ENCODE data around the gene C4orf50. TPM values are rescaled to one million over a fixed set of nuclear protein-coding genes. Genes with fewer than 3 reads are reported as not detected.

The C4orf50 gene
- total RNA-seq, 1 donor from 2014 or later, result 0.16 TPM

DNA sequence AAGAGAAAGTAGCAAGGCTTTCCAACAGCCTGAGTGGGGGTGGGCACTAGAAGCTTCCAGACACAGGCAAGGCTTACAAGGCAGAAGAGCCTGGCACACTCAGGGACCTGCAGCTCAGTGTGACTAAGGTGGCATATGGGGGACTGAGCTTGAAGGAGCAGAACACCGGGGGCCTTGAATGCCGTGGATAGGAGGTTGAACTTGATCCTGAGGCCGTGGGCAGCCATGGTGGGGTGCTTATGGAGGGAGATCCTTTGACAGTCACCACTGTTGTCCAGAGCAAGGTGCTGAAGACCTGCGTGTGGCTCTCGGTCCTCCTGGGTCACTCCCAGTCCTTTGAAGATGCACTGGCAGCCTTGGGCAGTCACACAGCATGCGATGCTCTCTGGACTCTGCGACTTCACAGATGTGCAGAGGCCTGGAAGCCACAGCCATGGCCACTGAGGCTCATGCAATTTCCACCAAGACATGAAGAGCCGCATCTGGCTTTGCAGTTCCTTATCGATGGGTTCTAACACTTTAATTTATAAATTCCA is 18.3 kb downstream of the C4orf50 start:
- no peak overlapping the region for H3K9ac ChIP-seq (ENCODE audit: low read length)
- no peak for DNase-seq (ENCODE audit: low read depth)
- H3K4me1 Mint-ChIP-seq (ENCODE audit: low read depth, unreplicated experiment), result no peaks in the 10 kb centered on the region
- H3K4me1 ChIP-seq (ENCODE audit: insufficient read depth, low read length), result no peaks in the 10 kb centered on the region
- no peaks in the 10 kb centered on the region for H3K36me3 Mint-ChIP-seq (ENCODE audit: low read depth, unreplicated experiment)
- H3K27ac Mint-ChIP-seq (ENCODE audit: unreplicated experiment), result no peak overlapping the region
- no peaks in the 10 kb centered on the region for H4K20me1 ChIP-seq (ENCODE audit: insufficient read depth, low read length)
- no peak overlapping the region for H3K27ac ChIP-seq (ENCODE audit: low read depth, low read length)
- H3K4me3 Mint-ChIP-seq (ENCODE audit: unreplicated experiment), result no peak overlapping the region
- no peaks in the 10 kb centered on the region for H3K9me3 Mint-ChIP-seq (ENCODE audit: unreplicated experiment)
- TF ChIP-seq EZH2 (IDR thresholded peaks at IDR 0.05; ENCODE audit: insufficient read depth, low read length), result no peak
- TF ChIP-seq, protein P1, sequence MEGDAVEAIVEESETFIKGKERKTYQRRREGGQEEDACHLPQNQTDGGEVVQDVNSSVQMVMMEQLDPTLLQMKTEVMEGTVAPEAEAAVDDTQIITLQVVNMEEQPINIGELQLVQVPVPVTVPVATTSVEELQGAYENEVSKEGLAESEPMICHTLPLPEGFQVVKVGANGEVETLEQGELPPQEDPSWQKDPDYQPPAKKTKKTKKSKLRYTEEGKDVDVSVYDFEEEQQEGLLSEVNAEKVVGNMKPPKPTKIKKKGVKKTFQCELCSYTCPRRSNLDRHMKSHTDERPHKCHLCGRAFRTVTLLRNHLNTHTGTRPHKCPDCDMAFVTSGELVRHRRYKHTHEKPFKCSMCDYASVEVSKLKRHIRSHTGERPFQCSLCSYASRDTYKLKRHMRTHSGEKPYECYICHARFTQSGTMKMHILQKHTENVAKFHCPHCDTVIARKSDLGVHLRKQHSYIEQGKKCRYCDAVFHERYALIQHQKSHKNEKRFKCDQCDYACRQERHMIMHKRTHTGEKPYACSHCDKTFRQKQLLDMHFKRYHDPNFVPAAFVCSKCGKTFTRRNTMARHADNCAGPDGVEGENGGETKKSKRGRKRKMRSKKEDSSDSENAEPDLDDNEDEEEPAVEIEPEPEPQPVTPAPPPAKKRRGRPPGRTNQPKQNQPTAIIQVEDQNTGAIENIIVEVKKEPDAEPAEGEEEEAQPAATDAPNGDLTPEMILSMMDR (IDR thresholded peaks at IDR 0.05; ENCODE audit: insufficient read depth, low read depth, low read length), result no peak
- H2AFZ ChIP-seq (ENCODE audit: low read depth, low read length), result no peak overlapping the region
- H3K4me3 ChIP-seq (ENCODE audit: insufficient read depth, low read depth, low read length), result no peak overlapping the region
- H3K9me3 ChIP-seq (ENCODE audit: insufficient read depth, low read depth, low read length), result peaks cover 2% of the 10 kb centered on the region
- no peaks in the 10 kb centered on the region for H3K36me3 ChIP-seq (ENCODE audit: insufficient read depth, low read length)
- no peak for FAIRE-seq
- no peaks in the 10 kb centered on the region for H3K27me3 ChIP-seq (ENCODE audit: insufficient read depth, low read length)
- peaks cover 59% of the 10 kb centered on the region for H3K27me3 Mint-ChIP-seq (ENCODE audit: low read depth, unreplicated experiment)
- H3K4me2 ChIP-seq (ENCODE audit: low read length), result no peak overlapping the region
- no peaks in the 10 kb centered on the region for H3K79me2 ChIP-seq (ENCODE audit: insufficient read depth, low read length)

DNA sequence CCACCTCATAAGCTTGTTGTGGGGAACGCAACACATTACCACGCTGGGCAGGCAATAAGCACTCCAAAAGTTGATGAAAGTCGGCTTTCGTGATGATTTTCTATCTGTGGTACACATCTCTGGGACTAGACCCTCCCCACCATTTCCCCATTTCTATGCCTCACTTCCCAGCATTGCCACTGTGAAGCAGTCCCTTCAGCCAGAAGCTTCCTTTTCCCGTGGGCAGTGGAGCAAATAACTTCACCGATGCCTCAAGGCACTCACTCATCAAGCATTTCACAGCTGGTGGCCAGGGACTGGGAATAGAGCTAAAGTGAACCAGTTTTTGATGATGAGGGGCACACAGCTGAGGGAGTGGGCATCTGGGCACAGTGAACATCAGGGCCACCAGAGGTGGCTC is 18.9 kb downstream of the C4orf50 start:
- TF ChIP-seq EZH2 (IDR thresholded peaks at IDR 0.05; ENCODE audit: insufficient read depth, low read length), result no peak
- TF ChIP-seq, protein P1 (IDR thresholded peaks at IDR 0.05; ENCODE audit: insufficient read depth, low read depth, low read length), result no peak
- Histone ChIP-seq H3K27me3 (ENCODE audit: insufficient read depth, low read length) (no peaks in the 10 kb centered on the region), H3K36me3 (ENCODE audit: insufficient read depth, low read length) (no peaks in the 10 kb centered on the region), H4K20me1 (ENCODE audit: insufficient read depth, low read length) (no peaks in the 10 kb centered on the region), H3K4me1 (ENCODE audit: insufficient read depth, low read length) (no peaks in the 10 kb centered on the region), H3K27ac (ENCODE audit: low read depth, low read length) (no peak overlapping the region), H3K9ac (ENCODE audit: low read length) (no peak overlapping the region), H3K9me3 (ENCODE audit: insufficient read depth, low read depth, low read length) (no peaks in the 10 kb centered on the region), H3K4me2 (ENCODE audit: low read length) (no peak overlapping the region), H2AFZ (ENCODE audit: low read depth, low read length) (no peak overlapping the region), H3K4me3 (ENCODE audit: insufficient read depth, low read depth, low read length) (no peak overlapping the region), H3K79me2 (ENCODE audit: insufficient read depth, low read length) (no peaks in the 10 kb centered on the region)
- H3K36me3 Mint-ChIP-seq (ENCODE audit: low read depth, unreplicated experiment), result no peaks in the 10 kb centered on the region
- FAIRE-seq, result no peak
- H3K27ac Mint-ChIP-seq (ENCODE audit: unreplicated experiment), result no peak overlapping the region
- H3K9me3 Mint-ChIP-seq (ENCODE audit: unreplicated experiment), result no peaks in the 10 kb centered on the region
- H3K4me1 Mint-ChIP-seq (ENCODE audit: low read depth, unreplicated experiment), result no peaks in the 10 kb centered on the region
- H3K27me3 Mint-ChIP-seq (ENCODE audit: low read depth, unreplicated experiment), result peaks cover 63% of the 10 kb centered on the region
- H3K4me3 Mint-ChIP-seq (ENCODE audit: unreplicated experiment), result no peak overlapping the region
- DNase-seq (ENCODE audit: low read depth), result no peak

DNA sequence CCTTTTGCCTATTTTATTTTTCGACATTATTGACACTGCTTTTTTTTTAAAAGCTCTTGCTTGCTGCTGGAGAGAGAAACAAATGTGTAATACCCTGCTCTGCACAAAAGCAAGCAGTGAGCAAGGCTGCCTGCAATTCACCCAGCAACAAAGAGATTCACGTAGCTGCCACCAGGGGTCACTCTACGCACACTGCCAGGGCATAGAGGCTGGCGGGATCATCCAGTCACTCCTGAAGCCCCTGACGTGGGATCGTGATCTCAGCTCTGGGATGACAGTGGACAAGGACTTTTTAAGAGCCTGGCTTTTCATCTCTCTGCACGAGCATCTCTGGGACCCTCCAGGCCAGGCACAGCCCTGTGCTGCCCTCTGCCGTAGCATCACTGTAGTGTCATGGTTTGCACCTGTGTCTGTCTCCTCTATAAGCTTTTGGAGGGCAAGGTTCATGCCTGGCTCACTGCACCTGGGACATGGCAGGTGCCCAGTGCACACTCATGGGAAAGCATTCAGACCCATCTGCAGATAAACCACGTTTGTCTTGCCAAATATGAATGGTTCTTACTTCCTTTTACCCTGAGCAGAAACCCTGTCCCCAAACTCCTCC is 19.8 kb downstream of the C4orf50 start:
- no peaks in the 10 kb centered on the region for H3K9me3 Mint-ChIP-seq (ENCODE audit: unreplicated experiment)
- H3K4me1 Mint-ChIP-seq (ENCODE audit: low read depth, unreplicated experiment), result no peaks in the 10 kb centered on the region
- H2AFZ ChIP-seq (ENCODE audit: low read depth, low read length), result no peak overlapping the region
- H3K36me3 ChIP-seq (ENCODE audit: insufficient read depth, low read length), result no peaks in the 10 kb centered on the region
- H3K36me3 Mint-ChIP-seq (ENCODE audit: low read depth, unreplicated experiment), result no peaks in the 10 kb centered on the region
- H3K4me2 ChIP-seq (ENCODE audit: low read length), result no peak overlapping the region
- no peaks in the 10 kb centered on the region for H3K9me3 ChIP-seq (ENCODE audit: insufficient read depth, low read depth, low read length)
- no peaks in the 10 kb centered on the region for H3K4me1 ChIP-seq (ENCODE audit: insufficient read depth, low read length)
- H3K4me3 ChIP-seq (ENCODE audit: insufficient read depth, low read depth, low read length), result no peak overlapping the region
- H3K27ac Mint-ChIP-seq (ENCODE audit: unreplicated experiment), result no peak overlapping the region
- DNase-seq (ENCODE audit: low read depth), result peak; percentile 20
- no peak overlapping the region for H3K9ac ChIP-seq (ENCODE audit: low read length)
- no peak for TF ChIP-seq EZH2 (IDR thresholded peaks at IDR 0.05; ENCODE audit: insufficient read depth, low read length)
- TF ChIP-seq, protein P1 (IDR thresholded peaks at IDR 0.05; ENCODE audit: insufficient read depth, low read depth, low read length), result peak; percentile 91
- no peak overlapping the region for H3K27ac ChIP-seq (ENCODE audit: low read depth, low read length)
- no peak overlapping the region for H3K4me3 Mint-ChIP-seq (ENCODE audit: unreplicated experiment)
- H3K27me3 ChIP-seq (ENCODE audit: insufficient read depth, low read length), result no peaks in the 10 kb centered on the region
- peaks cover 64% of the 10 kb centered on the region for H3K27me3 Mint-ChIP-seq (ENCODE audit: low read depth, unreplicated experiment)
- FAIRE-seq, result no peak
- H4K20me1 ChIP-seq (ENCODE audit: insufficient read depth, low read length), result no peaks in the 10 kb centered on the region
- no peaks in the 10 kb centered on the region for H3K79me2 ChIP-seq (ENCODE audit: insufficient read depth, low read length)

Data from astrocyte (in vitro differentiated cells and primary cell).